ENCODE data around the gene GPR6. TPM values are rescaled to one million over a fixed set of nuclear protein-coding genes. Genes with fewer than 3 reads are reported as not detected.

The GPR6 gene
- not detected for total RNA-seq

- no peak for DNase-seq
These were observed at the start of gene GPR6 for GRCh38 chr6:109978174-109979032. TSS of gene GPR6 (plus strand) at chr6:109978311. CDS start at chr6:109979113, 802 bp downstream.

GRCh38 chr6:109934293-109934692 is 43.8 kb upstream of the GPR6 start:
- no peak for DNase-seq

GRCh38 chr6:109939654-109940053 is 38.5 kb upstream of the GPR6 start:
- DNase-seq, result no peak

GRCh38 chr6:109944448-109944847 is 33.7 kb upstream of the GPR6 start:
- DNase-seq, result no peak

- no peak for DNase-seq
These were observed 33.0 kb upstream of the GPR6 start for GRCh38 chr6:109945091-109945490.

GRCh38 chr6:109946979-109947378 is 31.1 kb upstream of the GPR6 start:
- DNase-seq, result no peak

GRCh38 chr6:109949281-109950065 is 28.6 kb upstream of the GPR6 start:
- no peak for DNase-seq

GRCh38 chr6:109955491-109955890 is 22.6 kb upstream of the GPR6 start:
- no peak for DNase-seq

GRCh38 chr6:109958626-109959025 is 19.5 kb upstream of the GPR6 start:
- DNase-seq, result no peak

- no peak for DNase-seq
These were observed 16.5 kb upstream of the GPR6 start for GRCh38 chr6:109961611-109962041.

GRCh38 chr6:109962271-109962670 is 15.8 kb upstream of the GPR6 start:
- no peak for DNase-seq

GRCh38 chr6:109963598-109964170 is 14.4 kb upstream of the GPR6 start:
- DNase-seq, result no peak

GRCh38 chr6:109964949-109965348 is 13.2 kb upstream of the GPR6 start:
- no peak for DNase-seq

- no peak for DNase-seq
These were observed 11.8 kb upstream of the GPR6 start for GRCh38 chr6:109966299-109966698.

GRCh38 chr6:109977791-109978173 is 329 bp upstream of the GPR6 start:
- no peak for DNase-seq

- DNase-seq, result no peak
These were observed 1.2 kb downstream of the GPR6 start for GRCh38 chr6:109979033-109979921.

GRCh38 chr6:109984410-109984809 is 6.3 kb downstream of the GPR6 start:
- DNase-seq, result no peak

- no peak for DNase-seq
These were observed 9.1 kb downstream of the GPR6 start for GRCh38 chr6:109987196-109987595.

GRCh38 chr6:109991201-109992101 is 13.3 kb downstream of the GPR6 start:
- DNase-seq, result no peak

GRCh38 chr6:109998159-109998785 is 20.2 kb downstream of the GPR6 start:
- no peak for DNase-seq

GRCh38 chr6:109999740-110000139 is 21.6 kb downstream of the GPR6 start:
- no peak for DNase-seq
